SK-N-SH (cell line): ENCODE results near the gene SLC37A3.

Experiments
- CHD2 ChIP-seq: fragments of 150-350 bp; IDR thresholded peaks from 2 replicates; pipeline ENCODE4 v1.6.1; 2018; ENCODE audit warnings: low read length; ENCODE audit not compliant: partially characterized antibody
- CTCF ChIP-seq: fragments of 200-600 bp; sonication (generic); IDR thresholded peaks from 2 replicates; pipeline ENCODE4 v1.6.1; 2017; ENCODE audit warnings: antibody characterized with exemption, mild to moderate bottlenecking, moderate library complexity
- GABPA ChIP-seq: IDR thresholded peaks from 2 replicates; pipeline ENCODE4 v1.4.0; 2012; ENCODE audit warnings: low read depth, mild to moderate bottlenecking
- JUND ChIP-seq: IDR thresholded peaks from 2 replicates; pipeline ENCODE4 v1.4.0; 2012
- MAX ChIP-seq: IDR thresholded peaks from 2 replicates; pipeline ENCODE4 v1.4.0; 2012; ENCODE audit warnings: low read depth
- MEF2A ChIP-seq: IDR thresholded peaks from 2 replicates; pipeline ENCODE4 v1.4.0; 2012; ENCODE audit warnings: low read depth, borderline replicate concordance
- NRF1 ChIP-seq: IDR thresholded peaks from 2 replicates; pipeline ENCODE4 v1.6.1; 2012; ENCODE audit warnings: low read depth, mild to moderate bottlenecking, low read length
- RAD21 ChIP-seq: IDR thresholded peaks from 2 replicates; pipeline ENCODE4 v1.6.1; 2012; ENCODE audit warnings: mild to moderate bottlenecking, low read length
- RCOR1 ChIP-seq: fragments of 150-350 bp; IDR thresholded peaks from 2 replicates; pipeline ENCODE4 v1.6.1; 2017; ENCODE audit warnings: antibody characterized with exemption, low read length
- SIN3A ChIP-seq: IDR thresholded peaks from 2 replicates; pipeline ENCODE4 v1.6.1; 2012; ENCODE audit warnings: low read depth, mild to moderate bottlenecking, low read length, moderate library complexity, borderline replicate concordance
- SMC3 ChIP-seq: IDR thresholded peaks from 2 replicates; pipeline ENCODE4 v1.6.1; 2012; ENCODE audit warnings: low read depth, low read length, improper control_type of control experiment
- TAF1 ChIP-seq: IDR thresholded peaks from 2 replicates; pipeline ENCODE4 v1.6.1; 2012; ENCODE audit warnings: low read depth, mild to moderate bottlenecking, low read length, moderate library complexity, borderline replicate concordance
- USF2 ChIP-seq: fragments of 150-350 bp; IDR thresholded peaks from 2 replicates; pipeline ENCODE4 v1.6.1; 2017; ENCODE audit warnings: antibody characterized with exemption, low read length, low read depth, borderline replicate concordance

- TF ChIP-seq USF2 (no peak), CTCF (no peak), RAD21 (no peak), SMC3 (no peak), RCOR1 (no peak), MEF2A (no peak), SIN3A (no peak), GABPA (no peak), MAX (no peak), JUND (no peak), NRF1 (no peak), CHD2 (no peak), TAF1 (no peak)
Observed at GRCh38 chr7:140324714-140325113, 73.6 kb downstream of the SLC37A3 start.
